K562 (cell line): Measurements from ENCODE around the gene RCL1. TPM values are rescaled to one million over a fixed set of nuclear protein-coding genes. Genes with fewer than 3 reads are reported as not detected.
A peak's percentile ranks its signal among the peaks of the same experiment; 100 is the strongest.

Experiments used
- ARID1B ChIP-seq: fragments of 450-650 bp; IDR thresholded peaks from 2 replicates; pipeline ENCODE4 v1.6.1; 2016; ENCODE audit warnings: antibody characterized with exemption, mild to moderate bottlenecking, inconsistent platforms
- CHD2 ChIP-seq: IDR thresholded peaks from 2 replicates; pipeline ENCODE4 v1.6.1; 2011; ENCODE audit warnings: low read depth, low read length
- HMGN3 ChIP-seq: IDR thresholded peaks from 2 replicates; pipeline ENCODE4 v1.6.1; 2011; ENCODE audit warnings: borderline replicate concordance, low read depth, mild to moderate bottlenecking, mixed read lengths, low read length; ENCODE audit not compliant: insufficient read length; ENCODE audit errors: extremely low read depth
- MECOM ChIP-seq: fragments of 250-450 bp; sonication (Bioruptor Pico); IDR thresholded peaks from 2 replicates; pipeline ENCODE4 v1.8.0; 2022; ENCODE audit warnings: inconsistent platforms
- TOE1 ChIP-seq, 2 experiments: fragments of 450-650 bp in 1 of 2; sonication (generic) in 1 of 2; formaldehyde crosslinking in 1 of 2; IDR thresholded peaks; 2 replicates each; pipeline versions ENCODE4 v1.7.1 to v1.8.0; 2016 to 2022; ENCODE audit warnings: borderline replicate concordance in 2 of 2, mild to moderate bottlenecking in 2 of 2, antibody characterized with exemption in 1 of 2, inconsistent platforms in 1 of 2, low read depth in 1 of 2, missing genetic modification reagents in 1 of 2, moderate library complexity in 1 of 2
- polyA plus RNA-seq, 8 experiments: library from polyadenylated mRNA; depleted of rRNA in 4 of 8; stranded (reverse) in 5 of 8; unstranded in 3 of 8; fragments of >200 nt; fragmentation: Nextera tagmentation in 2 of 8; fragmentation: Illumina TruSeq in 1 of 8; extraction: Ambion mirVana in 2 of 8; extraction: Trizol in 1 of 8; gene quantifications; 2 replicates each; pipeline versions ENCODE4 v1.2.1 to v1.2.3, GENCODE V29; 2011 to 2014; ENCODE audit warnings: inconsistent platforms in 1 of 8, missing spikeins in 1 of 8
- total RNA-seq, 7 experiments: library from RNA; depleted of rRNA in 6 of 7; stranded (reverse); fragments of >200 nt in 6 of 7; fragmentation: Illumina TruSeq in 2 of 7; extraction: Trizol in 2 of 7; gene quantifications; 2 replicates each; pipeline versions ENCODE4 v1.2.1 to v1.2.3, GENCODE V29; 2011 to 2021; ENCODE audit warnings: low replicate concordance in 1 of 7
- TF ChIP-seq, protein P1 (sequence below): sonication (generic); IDR thresholded peaks from 2 replicates; pipeline ENCODE4 v1.6.1; 2016
- TF ChIP-seq, protein P2 (sequence below): sonication (generic); formaldehyde crosslinking; IDR thresholded peaks from 2 replicates; pipeline ENCODE4 v1.8.0; 2022; ENCODE audit warnings: missing genetic modification reagents, mild to moderate bottlenecking, moderate library complexity, borderline replicate concordance
- TF ChIP-seq, protein P3 (sequence below): fragments of 450-650 bp; formaldehyde crosslinking; IDR thresholded peaks from 2 replicates; pipeline ENCODE4 v1.4.0; 2020; ENCODE audit warnings: mild to moderate bottlenecking
- TF ChIP-seq, protein P4 (sequence below), 2 experiments: fragments of 450-650 bp in 1 of 2; sonication (generic) in 1 of 2; formaldehyde crosslinking in 1 of 2; IDR thresholded peaks; 2 replicates each; pipeline versions ENCODE4 v1.7.1 to v1.9.0; 2016 to 2022; ENCODE audit warnings: inconsistent platforms in 1 of 2, mild to moderate bottlenecking in 1 of 2, missing genetic modification reagents in 1 of 2

RCL1 gene
- total and polyA plus RNA-seq, 9 of the 15 experiments (the other 6 are each of a cell fraction or from before 2014, with no cell fraction given), result 24.0 to 67.7 (median 38.6) TPM

DNA sequence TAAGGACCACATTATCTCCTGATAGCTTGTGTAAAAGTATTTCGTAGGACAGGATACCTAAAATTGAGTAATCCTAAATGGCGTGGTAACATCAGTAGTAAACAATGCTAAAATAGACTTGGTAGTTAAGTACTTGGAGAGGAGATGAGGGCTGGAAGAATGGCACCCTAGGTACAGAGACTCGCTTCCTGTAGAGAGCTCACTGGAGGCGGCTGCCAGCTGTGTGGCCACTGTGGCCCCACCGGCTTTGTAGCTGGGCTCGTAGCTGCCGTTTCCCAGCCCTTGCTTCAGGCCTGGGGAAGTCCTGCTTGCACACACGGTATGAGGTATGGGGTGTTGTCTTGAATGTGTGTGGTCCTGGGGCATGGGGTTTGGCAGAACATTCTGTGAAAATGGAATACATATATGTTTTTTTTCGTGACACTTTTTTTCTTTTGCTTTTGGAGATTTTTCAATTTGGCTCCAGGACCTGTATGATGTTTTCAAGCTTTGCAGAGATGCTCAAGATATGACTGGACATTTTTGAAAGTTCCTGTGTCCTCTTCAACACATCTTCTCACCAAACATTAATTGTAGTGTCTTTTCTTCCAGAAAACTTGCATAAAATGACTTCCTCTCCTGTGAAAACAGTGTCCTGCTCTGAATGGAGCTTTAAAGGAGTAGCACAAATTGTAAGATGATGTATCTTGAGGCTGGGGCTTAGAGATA lies 58.0 kb downstream of the RCL1 start (continued):
- TF ChIP-seq, protein P1, sequence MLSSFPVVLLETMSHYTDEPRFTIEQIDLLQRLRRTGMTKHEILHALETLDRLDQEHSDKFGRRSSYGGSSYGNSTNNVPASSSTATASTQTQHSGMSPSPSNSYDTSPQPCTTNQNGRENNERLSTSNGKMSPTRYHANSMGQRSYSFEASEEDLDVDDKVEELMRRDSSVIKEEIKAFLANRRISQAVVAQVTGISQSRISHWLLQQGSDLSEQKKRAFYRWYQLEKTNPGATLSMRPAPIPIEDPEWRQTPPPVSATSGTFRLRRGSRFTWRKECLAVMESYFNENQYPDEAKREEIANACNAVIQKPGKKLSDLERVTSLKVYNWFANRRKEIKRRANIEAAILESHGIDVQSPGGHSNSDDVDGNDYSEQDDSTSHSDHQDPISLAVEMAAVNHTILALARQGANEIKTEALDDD, result peak; percentile 35; the same call in 1 of the 2 replicates
- no peak for TF ChIP-seq TOE1 (IDR thresholded peaks at IDR 0.05; ENCODE audit: borderline replicate concordance)
- TF ChIP-seq TOE1 (CRISPR knock-in tag; IDR thresholded peaks at IDR 0.05; ENCODE audit: borderline replicate concordance, low read depth), result no peak
- no peak for TF ChIP-seq ARID1B
- TF ChIP-seq MECOM (CRISPR knock-in tag), result no peak
- TF ChIP-seq, protein P2, sequence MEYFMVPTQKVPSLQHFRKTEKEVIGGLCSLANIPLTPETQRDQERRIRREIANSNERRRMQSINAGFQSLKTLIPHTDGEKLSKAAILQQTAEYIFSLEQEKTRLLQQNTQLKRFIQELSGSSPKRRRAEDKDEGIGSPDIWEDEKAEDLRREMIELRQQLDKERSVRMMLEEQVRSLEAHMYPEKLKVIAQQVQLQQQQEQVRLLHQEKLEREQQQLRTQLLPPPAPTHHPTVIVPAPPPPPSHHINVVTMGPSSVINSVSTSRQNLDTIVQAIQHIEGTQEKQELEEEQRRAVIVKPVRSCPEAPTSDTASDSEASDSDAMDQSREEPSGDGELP (CRISPR knock-in tag), result peak; percentile 29; the same call in 1 of the 2 replicates
- TF ChIP-seq, protein P3, sequence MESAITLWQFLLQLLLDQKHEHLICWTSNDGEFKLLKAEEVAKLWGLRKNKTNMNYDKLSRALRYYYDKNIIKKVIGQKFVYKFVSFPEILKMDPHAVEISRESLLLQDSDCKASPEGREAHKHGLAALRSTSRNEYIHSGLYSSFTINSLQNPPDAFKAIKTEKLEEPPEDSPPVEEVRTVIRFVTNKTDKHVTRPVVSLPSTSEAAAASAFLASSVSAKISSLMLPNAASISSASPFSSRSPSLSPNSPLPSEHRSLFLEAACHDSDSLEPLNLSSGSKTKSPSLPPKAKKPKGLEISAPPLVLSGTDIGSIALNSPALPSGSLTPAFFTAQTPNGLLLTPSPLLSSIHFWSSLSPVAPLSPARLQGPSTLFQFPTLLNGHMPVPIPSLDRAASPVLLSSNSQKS (CRISPR knock-in tag), result no peak
- no peak for TF ChIP-seq HMGN3
- TF ChIP-seq, protein P4, sequence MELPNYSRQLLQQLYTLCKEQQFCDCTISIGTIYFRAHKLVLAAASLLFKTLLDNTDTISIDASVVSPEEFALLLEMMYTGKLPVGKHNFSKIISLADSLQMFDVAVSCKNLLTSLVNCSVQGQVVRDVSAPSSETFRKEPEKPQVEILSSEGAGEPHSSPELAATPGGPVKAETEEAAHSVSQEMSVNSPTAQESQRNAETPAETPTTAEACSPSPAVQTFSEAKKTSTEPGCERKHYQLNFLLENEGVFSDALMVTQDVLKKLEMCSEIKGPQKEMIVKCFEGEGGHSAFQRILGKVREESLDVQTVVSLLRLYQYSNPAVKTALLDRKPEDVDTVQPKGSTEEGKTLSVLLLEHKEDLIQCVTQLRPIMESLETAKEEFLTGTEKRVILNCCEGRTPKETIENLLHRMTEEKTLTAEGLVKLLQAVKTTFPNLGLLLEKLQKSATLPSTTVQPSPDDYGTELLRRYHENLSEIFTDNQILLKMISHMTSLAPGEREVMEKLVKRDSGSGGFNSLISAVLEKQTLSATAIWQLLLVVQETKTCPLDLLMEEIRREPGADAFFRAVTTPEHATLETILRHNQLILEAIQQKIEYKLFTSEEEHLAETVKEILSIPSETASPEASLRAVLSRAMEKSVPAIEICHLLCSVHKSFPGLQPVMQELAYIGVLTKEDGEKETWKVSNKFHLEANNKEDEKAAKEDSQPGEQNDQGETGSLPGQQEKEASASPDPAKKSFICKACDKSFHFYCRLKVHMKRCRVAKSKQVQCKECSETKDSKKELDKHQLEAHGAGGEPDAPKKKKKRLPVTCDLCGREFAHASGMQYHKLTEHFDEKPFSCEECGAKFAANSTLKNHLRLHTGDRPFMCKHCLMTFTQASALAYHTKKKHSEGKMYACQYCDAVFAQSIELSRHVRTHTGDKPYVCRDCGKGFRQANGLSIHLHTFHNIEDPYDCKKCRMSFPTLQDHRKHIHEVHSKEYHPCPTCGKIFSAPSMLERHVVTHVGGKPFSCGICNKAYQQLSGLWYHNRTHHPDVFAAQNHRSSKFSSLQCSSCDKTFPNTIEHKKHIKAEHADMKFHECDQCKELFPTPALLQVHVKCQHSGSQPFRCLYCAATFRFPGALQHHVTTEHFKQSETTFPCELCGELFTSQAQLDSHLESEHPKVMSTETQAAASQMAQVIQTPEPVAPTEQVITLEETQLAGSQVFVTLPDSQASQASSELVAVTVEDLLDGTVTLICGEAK (IDR thresholded peaks at IDR 0.05), result no peak
- TF ChIP-seq, protein P4 (CRISPR knock-in tag; IDR thresholded peaks at IDR 0.05), result no peak
- no peak for TF ChIP-seq CHD2
